Skeletal muscle cell (primary cell): ENCODE results near the gene MSLN.

Experiments used
- DNase-seq: peaks from one replicate; pipeline ENCODE4 v3.0.0-alpha.2; 2010; ENCODE audit warnings: low read depth
- H3K4me3 ChIP-seq: 2 replicates; pipeline ENCODE4 v1.5.1; 2011; ENCODE audit warnings: low read depth, mild to moderate bottlenecking, control low read depth, low read length, moderate library complexity

The MSLN gene

DNA sequence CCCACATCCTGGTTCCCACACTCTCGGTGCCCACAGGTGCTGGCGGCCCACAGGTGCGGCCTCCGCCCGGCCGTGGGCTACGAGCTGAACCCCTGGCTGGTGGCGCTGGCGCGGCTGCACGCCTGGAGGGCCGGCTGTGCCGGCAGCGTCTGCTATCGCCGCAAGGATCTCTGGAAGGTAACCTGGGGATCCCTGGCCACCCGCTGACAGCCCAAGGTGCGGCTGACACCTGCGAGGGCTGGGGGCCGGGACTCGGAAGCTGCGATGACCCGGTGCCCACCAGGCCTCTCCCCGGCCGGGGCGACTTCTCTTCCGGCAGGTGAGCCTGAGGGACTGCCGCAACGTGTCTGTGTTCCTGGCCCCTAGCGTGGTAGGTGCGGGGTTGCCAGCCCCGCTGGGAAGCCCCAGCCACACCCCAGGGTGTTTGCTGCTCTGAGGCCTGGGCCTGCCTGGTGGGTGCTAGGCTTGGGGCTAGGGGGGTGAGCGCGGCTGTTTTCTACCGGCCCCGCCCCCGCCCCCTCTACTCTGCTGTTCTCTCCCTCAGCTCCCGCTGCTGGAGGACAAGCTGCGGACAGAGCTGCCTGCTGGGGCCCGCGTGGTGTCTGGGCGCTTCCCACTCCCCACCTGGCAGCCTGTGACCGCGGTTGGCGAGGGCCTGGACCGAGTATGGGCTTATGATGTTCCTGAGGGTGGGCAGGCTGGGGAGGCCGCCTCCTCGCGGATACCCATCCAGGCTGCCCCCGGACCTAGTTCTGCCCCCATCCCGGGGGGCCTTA is 38.6 kb upstream of the MSLN start:
- peak overlapping the region; percentile 78 for H3K4me3 ChIP-seq
- DNase-seq = no peak

DNA sequence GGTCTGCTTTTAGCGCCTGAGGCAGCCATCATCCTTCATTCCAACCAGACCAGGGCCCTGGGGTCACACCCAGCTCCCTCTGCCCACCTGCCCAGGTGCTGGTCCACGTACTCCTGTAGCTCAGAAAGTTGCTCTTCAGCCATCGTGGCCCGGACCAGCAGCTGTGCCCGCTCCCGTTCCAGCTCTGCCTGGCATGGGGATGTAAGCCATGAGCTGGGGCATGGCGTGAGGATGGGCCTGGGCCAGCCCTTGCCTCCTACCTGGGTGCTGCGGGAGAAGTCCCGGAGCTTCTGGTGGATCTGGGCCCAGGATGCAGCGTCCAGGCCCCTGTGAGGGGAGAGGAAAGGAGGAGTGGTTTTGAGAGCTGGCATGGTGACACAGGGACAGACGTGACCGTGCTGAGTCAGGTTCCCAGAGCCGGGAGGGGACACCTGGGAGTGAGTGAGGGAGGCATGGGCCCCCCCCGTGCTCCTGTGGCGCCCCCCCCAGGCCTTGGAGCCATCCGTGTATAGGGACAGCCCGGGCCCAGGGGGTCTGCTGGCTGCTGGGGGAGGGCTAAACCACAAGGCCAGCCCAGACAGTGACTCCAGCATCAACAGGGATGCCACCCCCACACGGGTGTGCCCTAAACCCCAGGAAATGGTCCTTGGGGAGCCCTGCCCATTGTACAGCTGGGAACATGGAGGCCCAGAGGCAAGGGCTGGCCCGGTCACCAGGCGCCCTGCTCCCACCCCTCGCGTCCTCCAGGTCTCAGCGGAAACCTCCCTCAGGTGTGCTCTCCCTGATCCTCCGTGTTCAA is 37.5 kb upstream of the MSLN start:
- no peak overlapping the region for H3K4me3 ChIP-seq
- no peak for DNase-seq

DNA sequence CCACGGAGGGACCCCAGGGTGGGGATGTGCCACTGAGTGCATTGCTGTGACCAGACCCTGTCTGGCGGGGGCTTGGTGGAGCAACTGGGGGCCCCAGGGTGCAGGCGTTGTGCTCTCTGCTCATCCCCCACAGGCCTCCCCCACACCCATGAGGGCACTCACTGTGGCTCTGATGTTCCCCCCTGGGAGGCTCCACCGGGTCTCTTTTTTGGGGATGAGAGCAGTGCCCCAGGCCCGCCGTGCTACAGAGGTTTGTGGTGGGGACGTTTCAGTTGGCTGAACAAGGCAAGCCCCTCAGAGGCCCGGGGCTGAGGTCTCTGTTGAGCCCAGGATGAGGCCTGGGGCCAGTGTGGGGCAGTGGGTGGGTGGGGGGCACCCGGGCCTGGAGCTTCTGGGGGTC is 36.8 kb upstream of the MSLN start:
- no peak overlapping the region for H3K4me3 ChIP-seq
- DNase-seq = no peak

DNA sequence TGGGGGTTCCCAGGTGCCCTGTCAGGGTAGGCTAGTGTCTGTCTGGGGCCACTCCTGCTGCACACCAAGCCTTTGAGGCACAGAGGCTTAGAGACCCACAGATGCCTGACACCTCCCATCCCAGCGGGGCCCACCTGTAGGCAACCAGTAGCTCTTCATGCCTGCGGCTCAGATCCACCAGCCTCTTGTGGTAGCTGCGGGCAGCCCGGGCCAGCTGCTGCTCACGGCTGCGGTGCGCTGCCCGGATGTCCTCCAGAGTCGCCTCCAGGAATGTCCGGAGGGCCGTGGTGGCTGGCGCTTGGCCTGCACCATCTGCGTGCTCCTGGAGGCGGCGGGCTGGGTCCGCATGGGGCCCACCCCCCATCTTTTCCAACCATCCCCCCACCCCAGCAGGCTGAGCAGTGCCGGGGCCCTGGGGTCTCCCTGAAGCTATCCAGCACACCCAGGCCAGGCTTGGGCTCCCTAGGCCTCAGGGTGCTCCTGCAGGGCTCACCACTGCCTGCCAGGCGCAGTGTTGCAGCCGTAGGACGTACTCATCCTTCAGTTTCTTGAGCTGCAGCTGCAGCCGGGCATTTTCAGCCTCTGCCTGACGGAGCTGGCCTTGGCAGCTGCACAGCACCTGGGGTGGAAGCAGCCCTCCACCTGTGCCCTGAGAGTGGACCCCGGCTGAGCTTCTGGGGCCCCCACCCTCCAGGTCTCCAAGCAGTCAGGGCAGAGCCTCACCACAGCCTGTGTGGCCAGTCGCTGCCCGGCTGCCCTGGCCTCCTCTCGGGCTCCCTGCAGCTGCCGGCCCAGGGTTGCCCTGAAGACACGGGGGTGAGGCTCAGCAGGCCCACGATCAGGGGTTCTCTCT is 36.1 kb upstream of the MSLN start:
- H3K4me3 ChIP-seq = no peak overlapping the region
- DNase-seq = no peak

DNA sequence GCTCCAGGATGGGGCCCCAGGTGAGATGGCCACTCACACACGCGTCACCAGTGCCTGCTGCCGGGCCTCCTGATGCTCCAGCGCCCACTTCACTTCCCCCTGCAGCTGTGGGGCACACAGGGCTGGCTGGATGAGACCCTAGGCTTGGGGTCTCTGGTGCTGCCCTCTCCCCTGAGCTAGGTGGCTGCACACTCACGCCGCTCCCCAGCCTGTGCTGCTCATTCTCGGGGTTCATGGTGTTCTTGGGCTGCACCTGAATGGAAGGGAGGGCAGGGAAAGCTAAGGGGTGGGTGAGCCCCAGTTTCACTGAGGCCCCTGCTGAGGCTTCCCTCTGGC is 35.5 kb upstream of the MSLN start:
- no peak for DNase-seq
- no peak overlapping the region for H3K4me3 ChIP-seq

DNA sequence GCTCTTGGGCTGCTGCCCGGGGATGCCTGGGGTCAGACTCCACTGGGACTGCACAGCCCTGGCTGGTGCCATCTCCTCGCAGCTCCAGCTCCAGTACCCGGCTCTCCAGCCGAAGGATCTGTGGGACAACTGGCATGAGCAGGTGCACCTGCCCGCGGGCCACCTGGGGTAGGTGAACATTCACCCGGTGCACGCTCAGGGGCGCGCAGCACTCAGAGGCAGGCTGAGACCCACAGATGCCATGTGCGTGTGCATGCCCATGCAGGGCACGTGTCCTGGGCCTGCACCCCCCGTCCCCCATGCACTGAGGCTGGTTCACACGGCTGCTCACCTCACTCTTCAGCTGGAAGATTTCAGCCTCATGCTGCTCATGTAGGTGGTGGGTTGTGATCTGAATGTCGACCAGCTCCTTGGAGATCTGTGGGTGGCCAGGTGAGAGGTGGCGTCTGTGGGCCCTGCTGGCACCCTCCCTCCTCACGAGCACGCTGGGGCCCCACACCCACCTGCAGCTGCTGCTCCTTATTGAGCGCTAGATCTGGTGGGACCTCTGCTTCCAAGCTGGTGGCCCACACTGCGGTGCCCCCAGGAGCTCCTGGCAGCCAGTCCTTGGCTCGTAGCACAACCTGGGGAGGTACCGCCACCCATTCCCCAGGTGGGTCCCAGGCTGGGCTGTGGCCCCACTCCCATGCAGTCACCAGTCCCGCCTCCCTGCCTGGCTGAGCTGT is 34.9 kb upstream of the MSLN start:
- DNase-seq = no peak
- no peak overlapping the region for H3K4me3 ChIP-seq

DNA sequence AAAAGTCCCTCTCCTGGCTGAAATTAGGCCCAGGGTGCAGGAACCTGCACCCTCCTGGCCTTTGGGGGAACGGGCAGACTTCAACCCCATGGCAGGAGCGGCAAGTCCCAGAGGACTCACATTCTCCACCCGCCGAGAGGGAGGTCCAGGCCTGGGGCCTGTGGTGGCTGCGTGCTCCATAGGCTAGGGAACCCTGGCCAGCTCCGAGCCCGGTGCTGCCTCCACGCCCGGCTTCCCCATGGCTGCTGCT is 34.4 kb upstream of the MSLN start:
- no peak overlapping the region for H3K4me3 ChIP-seq
- DNase-seq = no peak

DNA sequence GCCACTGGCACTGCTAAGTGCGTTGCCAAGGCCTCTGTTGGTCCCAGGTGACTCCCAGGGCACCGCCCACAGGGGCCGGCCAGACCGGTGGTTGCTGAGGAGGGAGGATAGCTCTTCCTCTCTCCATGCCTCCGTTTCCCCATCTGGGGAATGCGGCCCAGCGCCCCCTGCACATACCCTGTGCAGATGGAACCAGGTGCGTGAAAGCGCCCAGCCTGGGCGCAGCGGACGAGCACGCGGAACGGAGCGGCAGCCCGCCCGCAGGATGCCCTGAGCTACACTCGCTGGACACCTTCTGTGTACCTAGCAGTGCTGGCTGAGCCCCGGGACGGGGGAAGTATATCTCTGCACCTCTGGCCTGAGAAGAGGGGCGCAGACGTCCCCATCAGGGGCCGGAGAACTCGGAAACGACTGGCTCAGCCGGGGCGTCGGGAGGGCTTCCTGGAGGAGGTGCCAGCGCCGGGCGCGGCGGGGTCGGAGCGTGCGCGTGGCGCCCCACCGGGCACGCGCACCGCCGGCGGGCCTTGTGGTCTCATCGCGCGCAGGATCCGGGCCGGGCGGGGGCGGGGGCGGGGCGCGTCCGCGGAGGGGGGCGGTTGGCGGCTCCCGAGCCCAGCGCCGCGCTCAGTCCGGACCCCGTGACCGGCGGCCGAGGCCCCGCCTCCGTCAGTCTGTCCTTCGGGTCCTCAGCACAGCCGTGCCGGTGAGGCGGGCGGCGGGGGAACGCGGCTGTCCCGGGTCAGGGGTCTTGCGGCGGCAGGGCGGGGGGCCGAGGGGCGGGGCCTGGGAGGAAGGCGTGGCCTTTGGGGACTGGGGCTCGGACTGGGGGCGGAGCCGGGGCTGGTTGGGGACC is 33.9 kb upstream of the MSLN start, which contains the start of the genes CCDC78 and HAGHL:
CCDC78 (minus strand) TSS at position 6 of the 853 bp plus-strand sequence. CDS start 76 bp downstream, outside the sequence.
HAGHL (plus strand) TSS at position 669 of the 853 bp plus-strand sequence. CDS start 404 bp downstream, outside the sequence.
- H3K4me3 ChIP-seq = peak within 1 kb of the TSS; percentile 81
- no peak for DNase-seq

DNA sequence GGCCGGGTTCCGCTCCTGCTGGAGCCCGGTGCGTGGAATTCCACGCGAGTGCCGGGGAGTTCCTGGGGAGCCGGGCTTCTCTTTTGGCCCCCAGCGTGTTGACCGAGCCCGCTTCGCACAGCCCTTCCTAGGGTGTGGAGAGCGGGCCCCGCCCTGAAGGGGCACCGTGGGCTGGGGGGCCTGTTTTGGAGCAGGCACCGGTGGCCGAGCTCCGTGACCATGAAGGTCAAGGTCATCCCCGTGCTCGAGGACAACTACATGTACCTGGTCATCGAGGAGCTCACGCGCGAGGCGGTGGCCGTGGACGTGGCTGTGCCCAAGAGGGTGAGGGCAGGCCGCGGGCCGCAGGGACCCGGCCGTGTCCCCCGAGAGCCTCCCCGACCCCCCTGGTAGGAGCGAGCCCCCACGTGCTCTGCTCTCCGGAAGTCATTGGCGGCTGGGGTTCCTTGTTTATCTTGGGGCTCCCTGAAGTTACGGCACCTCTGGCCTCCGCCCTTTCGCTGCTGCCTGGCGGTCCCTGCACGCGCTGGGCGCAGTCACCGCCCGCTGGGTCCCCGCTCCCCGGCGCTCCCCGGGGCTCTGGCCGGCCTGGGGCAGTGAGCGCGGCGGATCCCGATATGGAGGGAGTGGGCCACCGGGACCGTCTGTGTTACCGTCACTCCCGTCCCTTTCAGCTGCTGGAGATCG is 33.1 kb upstream of the MSLN start:
- no peak for DNase-seq
- peak overlapping the region; percentile 81 for H3K4me3 ChIP-seq

DNA sequence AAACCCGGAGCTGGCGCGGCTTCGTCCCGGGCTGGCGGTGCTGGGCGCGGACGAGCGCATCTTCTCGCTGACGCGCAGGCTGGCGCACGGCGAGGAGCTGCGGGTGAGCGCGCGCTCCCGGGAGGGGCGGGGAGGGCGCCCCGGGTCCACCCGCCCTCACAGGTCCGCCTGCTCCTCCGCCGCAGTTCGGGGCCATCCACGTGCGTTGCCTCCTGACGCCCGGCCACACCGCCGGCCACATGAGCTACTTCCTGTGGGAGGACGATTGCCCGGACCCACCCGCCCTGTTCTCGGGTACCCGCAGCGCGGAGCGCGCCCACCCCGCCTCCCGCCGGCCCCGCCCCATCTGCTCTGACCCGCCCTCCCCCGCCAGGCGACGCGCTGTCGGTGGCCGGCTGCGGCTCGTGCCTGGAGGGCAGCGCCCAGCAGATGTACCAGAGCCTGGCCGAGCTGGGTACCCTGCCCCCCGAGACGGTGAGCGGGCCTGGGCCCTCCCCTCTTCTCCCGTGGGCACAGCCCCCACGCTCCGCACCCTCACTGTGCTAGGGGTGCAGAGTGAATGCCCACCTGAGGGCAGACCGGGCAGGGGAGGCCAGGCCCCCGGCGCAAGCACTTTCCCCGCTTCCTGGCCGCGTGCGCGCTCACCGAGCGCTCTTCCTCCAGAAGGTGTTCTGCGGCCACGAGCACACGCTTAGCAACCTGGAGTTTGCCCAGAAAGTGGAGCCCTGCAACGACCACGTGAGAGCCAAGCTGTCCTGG is 32.2 kb upstream of the MSLN start:
- H3K4me3 ChIP-seq = peak overlapping the region; percentile 81
- peak; percentile 58 for DNase-seq

DNA sequence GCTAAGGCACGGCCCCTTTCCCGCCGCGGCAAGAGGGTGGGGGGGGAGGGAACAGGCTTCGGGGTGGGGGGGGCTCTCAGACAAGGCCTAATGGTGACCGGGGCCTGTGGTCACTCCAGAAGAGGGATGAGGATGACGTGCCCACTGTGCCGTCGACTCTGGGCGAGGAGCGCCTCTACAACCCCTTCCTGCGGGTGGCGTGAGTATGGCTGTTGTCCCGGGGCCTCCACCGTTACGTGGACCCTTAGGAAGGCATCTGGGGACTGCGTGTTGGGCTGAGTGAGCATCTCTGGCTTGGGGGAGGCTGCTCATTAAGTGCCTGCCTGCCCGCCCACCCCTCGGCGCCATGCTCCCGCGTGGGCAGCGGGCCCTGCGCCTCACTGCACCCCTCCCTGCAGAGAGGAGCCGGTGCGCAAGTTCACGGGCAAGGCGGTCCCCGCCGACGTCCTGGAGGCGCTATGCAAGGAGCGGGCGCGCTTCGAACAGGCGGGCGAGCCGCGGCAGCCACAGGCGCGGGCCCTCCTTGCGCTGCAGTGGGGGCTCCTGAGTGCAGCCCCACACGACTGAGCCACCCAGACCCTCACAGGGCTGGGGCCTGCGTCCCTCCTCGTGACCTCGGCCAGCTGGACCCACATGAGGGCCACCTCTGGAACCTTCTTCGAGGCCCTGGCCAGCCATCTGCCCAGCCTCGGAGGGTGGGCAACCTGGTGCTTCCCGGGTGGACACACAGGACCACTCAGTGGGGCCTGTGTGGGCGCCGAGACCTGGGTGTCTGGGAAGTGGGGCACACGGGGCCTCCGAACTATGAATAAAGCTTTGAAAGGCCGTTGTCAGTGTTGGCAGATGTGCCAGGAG is 31.4 kb upstream of the MSLN start:
- DNase-seq = no peak
- peak overlapping the region; percentile 81 for H3K4me3 ChIP-seq

DNA sequence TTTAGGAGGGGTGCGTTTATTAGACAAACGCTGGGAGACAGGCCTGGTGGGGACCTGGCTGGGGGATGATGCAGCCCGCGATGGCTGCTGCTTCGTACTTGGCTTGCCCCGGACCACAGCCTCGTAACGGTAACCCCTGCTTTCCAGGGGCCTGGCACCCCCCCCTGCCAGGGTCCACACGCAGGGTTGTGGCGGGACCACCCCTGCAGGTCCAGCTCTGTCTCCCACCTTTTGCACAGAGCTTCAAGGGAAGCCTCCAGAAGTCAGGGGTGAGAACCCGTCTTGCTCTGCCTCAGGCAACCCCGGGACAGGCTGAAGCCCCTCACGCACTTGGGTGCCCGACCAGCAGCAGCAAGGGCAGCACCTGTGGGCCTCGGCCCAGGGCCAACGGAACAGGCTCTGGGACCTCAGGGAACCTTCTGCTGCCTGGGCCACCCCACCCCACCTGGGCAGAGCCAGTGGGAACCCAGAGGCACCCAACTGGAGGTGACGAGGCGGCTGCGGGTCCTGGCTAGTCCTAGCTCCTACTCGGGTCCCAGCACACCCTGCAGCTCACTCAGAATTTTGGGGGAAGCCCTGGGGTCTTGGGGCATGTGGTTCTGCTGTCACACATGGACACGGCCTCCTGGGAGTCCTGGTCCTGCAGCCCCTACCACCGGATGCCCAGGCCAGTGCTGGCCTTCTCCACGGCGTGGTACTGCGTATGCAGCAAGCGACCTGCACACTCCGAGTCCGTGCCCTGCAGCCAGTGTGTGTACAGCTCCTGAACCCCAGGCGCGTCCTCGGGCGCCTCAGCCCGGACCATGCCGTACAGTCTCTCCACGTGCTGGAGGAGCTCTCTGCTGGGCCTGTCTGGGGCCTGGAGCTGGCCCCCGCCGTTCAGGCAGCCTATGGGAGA is 30.5 kb upstream of the MSLN start:
- no peak for DNase-seq
- no peak overlapping the region for H3K4me3 ChIP-seq

DNA sequence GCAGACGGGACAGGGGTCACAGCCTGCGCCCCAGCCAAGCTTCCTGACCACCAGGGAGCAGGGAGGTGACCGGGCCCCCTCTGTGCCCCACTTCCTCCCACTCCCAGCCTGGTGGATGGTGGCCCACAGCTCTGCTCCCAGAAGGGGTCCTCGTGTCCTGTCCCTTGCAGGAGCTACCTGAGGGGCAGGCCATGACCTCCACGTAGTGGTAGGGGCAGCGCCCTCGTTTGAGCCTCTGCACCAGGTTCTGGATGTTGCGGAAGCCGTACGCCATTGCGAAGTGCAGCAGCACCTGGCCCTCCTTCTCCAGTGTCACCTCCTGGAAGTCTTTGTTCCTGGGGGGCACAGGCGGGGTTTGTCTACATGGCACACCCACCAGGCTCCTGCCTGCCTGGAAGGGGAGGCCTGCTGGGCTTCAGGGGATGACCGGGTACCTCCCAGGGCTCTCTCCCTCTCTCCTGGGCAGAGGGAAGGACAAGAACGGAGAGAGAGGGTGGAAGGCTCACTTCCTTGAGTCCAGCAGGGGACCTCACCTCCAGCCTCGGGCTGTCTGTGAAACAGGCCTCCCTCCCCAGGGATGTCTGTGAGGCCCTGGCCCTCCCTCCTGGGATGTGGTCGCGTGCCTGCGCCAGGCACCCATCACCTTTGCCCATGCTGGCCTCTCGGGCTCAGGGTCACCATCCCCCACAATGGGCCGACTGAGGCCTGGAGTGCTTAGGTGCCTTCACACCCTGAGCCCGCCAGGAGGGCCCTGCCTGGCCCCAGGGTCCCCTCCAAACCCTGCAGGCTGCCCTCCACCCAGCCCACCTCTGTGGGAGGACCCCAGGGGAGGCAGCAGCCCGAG is 29.6 kb upstream of the MSLN start:
- H3K4me3 ChIP-seq = no peak overlapping the region
- no peak for DNase-seq

DNA sequence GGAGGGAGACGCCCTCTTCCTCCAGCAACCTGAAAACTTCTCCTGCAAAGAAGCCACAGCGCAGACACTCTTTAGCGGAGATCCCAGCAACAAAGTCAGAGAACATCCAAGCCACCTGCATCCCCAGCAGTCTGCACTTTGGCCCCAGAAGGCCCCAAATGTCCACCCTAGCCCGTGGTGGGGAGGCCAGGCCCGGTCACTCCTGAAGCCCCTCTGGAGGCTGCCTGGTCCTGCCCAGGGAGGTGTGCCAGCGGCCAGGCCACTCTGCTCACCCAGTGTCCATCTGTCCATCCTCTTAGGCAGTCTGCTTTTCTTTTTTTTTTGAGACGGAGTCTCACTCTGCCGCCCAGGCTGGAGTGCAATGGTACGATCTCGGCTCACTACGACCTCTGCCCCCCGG is 28.2 kb upstream of the MSLN start:
- H3K4me3 ChIP-seq = no peak overlapping the region
- no peak for DNase-seq

DNA sequence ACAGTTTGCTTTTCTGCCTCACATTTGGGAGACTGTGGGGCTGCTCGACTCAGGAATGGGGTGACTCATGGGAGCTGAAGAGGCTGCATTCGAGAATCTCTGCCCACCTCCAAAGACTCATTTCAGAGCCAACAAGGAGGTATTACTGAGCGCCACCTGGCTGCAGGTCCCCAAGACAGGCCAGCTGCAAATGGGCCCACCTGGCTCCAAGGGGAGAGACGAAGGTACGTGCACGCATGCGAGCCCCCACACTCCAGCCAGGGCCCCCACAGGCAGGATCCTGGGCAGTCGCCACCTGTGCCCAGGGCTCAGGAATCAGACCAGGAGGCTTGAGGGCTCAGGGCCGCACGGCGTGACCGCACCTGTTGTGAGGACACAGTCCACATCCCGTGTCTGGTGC is 27.6 kb upstream of the MSLN start:
- no peak for DNase-seq
- no peak overlapping the region for H3K4me3 ChIP-seq
